ENCODE data around the gene CCDC3.

The CCDC3 gene

DNA sequence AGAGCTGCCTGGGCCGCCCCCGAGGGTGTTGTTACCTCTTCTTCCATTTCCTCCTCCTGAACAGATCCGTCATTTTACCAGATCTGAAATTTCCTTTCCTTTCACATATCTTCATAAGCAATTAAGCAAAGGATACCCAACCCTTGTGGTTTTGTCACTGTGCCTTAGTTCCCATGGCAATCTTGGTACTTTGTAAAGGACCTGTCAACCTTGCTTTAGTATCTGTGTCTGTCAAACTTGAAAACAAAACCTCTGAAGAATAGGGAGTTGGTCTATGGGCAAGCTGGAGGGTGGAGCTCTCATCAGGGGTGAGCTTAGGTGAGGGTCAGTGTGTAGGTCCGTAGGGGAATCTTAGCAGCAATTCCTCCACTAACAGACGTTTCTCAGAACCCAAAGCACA lies 25.4 kb upstream of the CCDC3 start:
- H3K4me1 ChIP-seq (ENCODE audit: low read length) = no peaks in the 10 kb centered on the region
- H4K20me1 ChIP-seq (ENCODE audit: insufficient read depth, low read length) = no peaks in the 10 kb centered on the region
- H3K27ac ChIP-seq (ENCODE audit: low read length) = no peak overlapping the region
- H3K9ac ChIP-seq (ENCODE audit: low read length) = no peak overlapping the region
- H3K9me3 ChIP-seq (replicated peaks; ENCODE audit: insufficient read depth, low read length) = no peaks in the 10 kb centered on the region
- H2AFZ ChIP-seq (ENCODE audit: low read length) = no peak overlapping the region
- H3K79me2 ChIP-seq (ENCODE audit: low read length) = no peaks in the 10 kb centered on the region
- H3F3A ChIP-seq (ENCODE audit: insufficient read depth, low read length) = no peaks in the 10 kb centered on the region
- H3K27me3 ChIP-seq (replicated peaks; ENCODE audit: insufficient read depth, low read length) = no peaks in the 10 kb centered on the region
- H3K9me2 ChIP-seq (replicated peaks; ENCODE audit: insufficient read depth, low read length) = no peaks in the 10 kb centered on the region
- no peaks in the 10 kb centered on the region for H3K36me3 ChIP-seq (replicated peaks; ENCODE audit: insufficient read depth, low read length)
- no peak overlapping the region for H3K4me2 ChIP-seq (ENCODE audit: low read depth, low read length)
- no peak for DNase-seq
- no peak overlapping the region for H3K4me3 ChIP-seq (ENCODE audit: low read length)
- TF ChIP-seq EZH2 (optimal IDR thresholded peaks at IDR 0.05; ENCODE audit: low read depth, low read length) (no peak), EZH2phosphoT487 (IDR thresholded peaks at IDR 0.05; ENCODE audit: low read length) (no peak)
- TF ChIP-seq, protein P1, sequence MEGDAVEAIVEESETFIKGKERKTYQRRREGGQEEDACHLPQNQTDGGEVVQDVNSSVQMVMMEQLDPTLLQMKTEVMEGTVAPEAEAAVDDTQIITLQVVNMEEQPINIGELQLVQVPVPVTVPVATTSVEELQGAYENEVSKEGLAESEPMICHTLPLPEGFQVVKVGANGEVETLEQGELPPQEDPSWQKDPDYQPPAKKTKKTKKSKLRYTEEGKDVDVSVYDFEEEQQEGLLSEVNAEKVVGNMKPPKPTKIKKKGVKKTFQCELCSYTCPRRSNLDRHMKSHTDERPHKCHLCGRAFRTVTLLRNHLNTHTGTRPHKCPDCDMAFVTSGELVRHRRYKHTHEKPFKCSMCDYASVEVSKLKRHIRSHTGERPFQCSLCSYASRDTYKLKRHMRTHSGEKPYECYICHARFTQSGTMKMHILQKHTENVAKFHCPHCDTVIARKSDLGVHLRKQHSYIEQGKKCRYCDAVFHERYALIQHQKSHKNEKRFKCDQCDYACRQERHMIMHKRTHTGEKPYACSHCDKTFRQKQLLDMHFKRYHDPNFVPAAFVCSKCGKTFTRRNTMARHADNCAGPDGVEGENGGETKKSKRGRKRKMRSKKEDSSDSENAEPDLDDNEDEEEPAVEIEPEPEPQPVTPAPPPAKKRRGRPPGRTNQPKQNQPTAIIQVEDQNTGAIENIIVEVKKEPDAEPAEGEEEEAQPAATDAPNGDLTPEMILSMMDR (IDR thresholded peaks at IDR 0.05; ENCODE audit: low read length) = no peak

DNA sequence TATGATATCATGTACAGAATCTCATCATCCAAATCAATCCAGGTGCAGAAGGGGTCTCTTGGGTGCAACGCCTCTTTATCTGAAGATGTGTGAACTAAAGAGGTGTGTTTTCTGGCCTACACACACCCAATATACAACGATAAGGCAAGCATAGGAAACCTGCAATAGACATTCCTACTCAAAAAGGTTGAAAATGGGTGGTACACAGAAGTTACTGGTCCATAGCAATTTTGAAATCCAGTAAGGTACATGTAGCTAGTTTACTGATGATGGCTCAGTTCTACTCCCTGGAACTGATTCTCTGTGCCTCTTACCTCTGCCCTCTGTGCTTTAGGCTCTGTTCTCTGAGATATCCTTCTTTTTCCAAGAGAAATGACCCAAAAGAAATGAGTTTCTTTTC lies 22.2 kb upstream of the CCDC3 start:
- no peak overlapping the region for H3K27ac ChIP-seq (ENCODE audit: low read length)
- H3K9me3 ChIP-seq (replicated peaks; ENCODE audit: insufficient read depth, low read length) = no peaks in the 10 kb centered on the region
- H3K27me3 ChIP-seq (replicated peaks; ENCODE audit: insufficient read depth, low read length) = no peaks in the 10 kb centered on the region
- H4K20me1 ChIP-seq (ENCODE audit: insufficient read depth, low read length) = no peaks in the 10 kb centered on the region
- no peak overlapping the region for H3K4me2 ChIP-seq (ENCODE audit: low read depth, low read length)
- no peaks in the 10 kb centered on the region for H3K79me2 ChIP-seq (ENCODE audit: low read length)
- H3K9me2 ChIP-seq (replicated peaks; ENCODE audit: insufficient read depth, low read length) = no peaks in the 10 kb centered on the region
- H3K36me3 ChIP-seq (replicated peaks; ENCODE audit: insufficient read depth, low read length) = no peaks in the 10 kb centered on the region
- H2AFZ ChIP-seq (ENCODE audit: low read length) = no peak overlapping the region
- H3K4me3 ChIP-seq (ENCODE audit: low read length) = no peak overlapping the region
- H3F3A ChIP-seq (ENCODE audit: insufficient read depth, low read length) = no peaks in the 10 kb centered on the region
- no peaks in the 10 kb centered on the region for H3K4me1 ChIP-seq (ENCODE audit: low read length)
- TF ChIP-seq, protein P1 (IDR thresholded peaks at IDR 0.05; ENCODE audit: low read length) = no peak
- TF ChIP-seq EZH2 (optimal IDR thresholded peaks at IDR 0.05; ENCODE audit: low read depth, low read length) = no peak
- no peak for TF ChIP-seq EZH2phosphoT487 (IDR thresholded peaks at IDR 0.05; ENCODE audit: low read length)
- no peak for DNase-seq
- no peak overlapping the region for H3K9ac ChIP-seq (ENCODE audit: low read length)

DNA sequence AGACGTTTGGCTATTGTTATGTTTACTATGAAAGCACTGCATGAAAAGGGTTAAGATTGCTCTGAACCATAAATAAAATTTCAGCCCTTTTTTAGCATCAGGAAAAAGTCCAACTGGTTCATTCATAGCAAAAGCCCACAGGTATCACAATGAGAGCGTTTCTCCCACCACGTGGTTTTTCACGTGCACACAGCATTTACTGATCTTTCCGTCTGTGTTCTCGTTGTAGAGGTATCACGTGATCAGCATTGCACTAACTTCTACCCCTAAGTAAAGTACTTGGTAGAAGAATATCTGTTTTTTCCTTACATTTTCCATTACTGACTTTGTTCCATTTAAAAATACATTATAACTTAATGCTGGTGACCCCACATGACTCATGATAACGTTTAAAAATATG lies 17.8 kb upstream of the CCDC3 start:
- Histone ChIP-seq H3K4me1 (ENCODE audit: low read length) (no peaks in the 10 kb centered on the region), H4K20me1 (ENCODE audit: insufficient read depth, low read length) (no peaks in the 10 kb centered on the region), H3K9me3 (replicated peaks; ENCODE audit: insufficient read depth, low read length) (no peaks in the 10 kb centered on the region), H2AFZ (ENCODE audit: low read length) (no peak overlapping the region), H3K9me2 (replicated peaks; ENCODE audit: insufficient read depth, low read length) (no peaks in the 10 kb centered on the region), H3K27me3 (replicated peaks; ENCODE audit: insufficient read depth, low read length) (no peaks in the 10 kb centered on the region), H3K4me3 (ENCODE audit: low read length) (no peak overlapping the region), H3K36me3 (replicated peaks; ENCODE audit: insufficient read depth, low read length) (no peaks in the 10 kb centered on the region), H3K79me2 (ENCODE audit: low read length) (no peaks in the 10 kb centered on the region), H3K27ac (ENCODE audit: low read length) (no peak overlapping the region), H3K4me2 (ENCODE audit: low read depth, low read length) (no peak overlapping the region), H3K9ac (ENCODE audit: low read length) (no peak overlapping the region), H3F3A (ENCODE audit: insufficient read depth, low read length) (no peaks in the 10 kb centered on the region)
- TF ChIP-seq EZH2 (optimal IDR thresholded peaks at IDR 0.05; ENCODE audit: low read depth, low read length) (no peak), EZH2phosphoT487 (IDR thresholded peaks at IDR 0.05; ENCODE audit: low read length) (no peak)
- TF ChIP-seq, protein P1 (IDR thresholded peaks at IDR 0.05; ENCODE audit: low read length) = no peak
- DNase-seq = no peak
